Stimulated activated CD8-positive, alpha-beta memory T cell treated with anti-CD3 and anti-CD28 coated beads, Interleukin-15, amount 100 ng/mL, for 24 hours (primary cell): ENCODE data around the gene MYO7A.

Experiments
- DNase-seq: peaks from one replicate; pipeline ENCODE4 v3.0.0-alpha.2; 2020; ENCODE audit warnings: low read depth

Gene MYO7A

GRCh38 chr11:77215106-77215505, 87.1 kb downstream of the MYO7A start:
- no peak for DNase-seq

- DNase-seq: no peak
Measured at GRCh38 chr11:77217156-77217555, 89.1 kb downstream of the MYO7A start.

GRCh38 chr11:77223797-77224196, 95.8 kb downstream of the MYO7A start:
- no peak for DNase-seq

GRCh38 chr11:77230878-77231605, 103.0 kb downstream of the MYO7A start:
- no peak for DNase-seq

GRCh38 chr11:77231800-77232199, 103.8 kb downstream of the MYO7A start:
- no peak for DNase-seq

- DNase-seq: no peak
Measured at GRCh38 chr11:77232242-77232641, 104.2 kb downstream of the MYO7A start.

- no peak for DNase-seq
Measured at GRCh38 chr11:77233011-77233410, 105.0 kb downstream of the MYO7A start.

- no peak for DNase-seq
Measured at GRCh38 chr11:77236901-77237300, 108.9 kb downstream of the MYO7A start.

- DNase-seq: no peak
Measured at GRCh38 chr11:77244277-77245027, 116.4 kb downstream of the MYO7A start.

- no peak for DNase-seq
Measured at GRCh38 chr11:77249427-77249826, 121.4 kb downstream of the MYO7A start.

- DNase-seq: no peak
Measured at GRCh38 chr11:77250881-77251640, 123.0 kb downstream of the MYO7A start.

- DNase-seq: no peak
Measured at GRCh38 chr11:77252555-77253270, 124.7 kb downstream of the MYO7A start.

- no peak for DNase-seq
Measured at GRCh38 chr11:77253690-77254089, 125.6 kb downstream of the MYO7A start.

GRCh38 chr11:77259641-77260040, 131.6 kb downstream of the MYO7A start:
- no peak for DNase-seq

- no peak for DNase-seq
Measured at GRCh38 chr11:77262803-77263202, 134.8 kb downstream of the MYO7A start.
